Transverse colon (tissue), 3 donors: ENCODE measurements around the gene SBNO1.

ENCODE experiments used
- CTCF ChIP-seq, 5 experiments: fragments of 200-600 bp in 3 of 5; fragments of 450-650 bp in 2 of 5; sonication (generic) in 3 of 5; IDR thresholded peaks; 1 replicate in 2 of 5; 2 replicates in 3 of 5; pipeline ENCODE4 v1.5.1; 2016 to 2017; ENCODE audit warnings: antibody characterized with exemption in 5 of 5, inconsistent platforms in 3 of 5, mild to moderate bottlenecking in 2 of 5, moderate library complexity in 1 of 5
- POLR2A ChIP-seq: fragments of 450-650 bp; IDR thresholded peaks from one replicate; pipeline ENCODE4 v1.6.1; 2016; ENCODE audit warnings: antibody characterized with exemption, mild to moderate bottlenecking, moderate library complexity

- TF ChIP-seq CTCF (IDR thresholded peaks at IDR 0.05) (no peak), POLR2A (no peak)
These were observed 27.6 kb downstream of the SBNO1 start for GRCh38 chr12:123337070-123337469.
